ENCODE data around the gene MLH1. TPM values are rescaled to one million over a fixed set of nuclear protein-coding genes. Genes with fewer than 3 reads are reported as not detected.

Gene MLH1
- total RNA-seq, 4 donors from 2014 or later, result 28.8 to 57.2 (median 40.9) TPM

GRCh38 chr3:36991147-36991546, 2.2 kb upstream of the MLH1 start:
- no peak for DNase-seq (ENCODE audit: low spot score in 2 of 2)
- Histone ChIP-seq H3K27ac (peak overlapping the region in 3 of 4 donors; percentile 99), H3K4me3 (peak overlapping the region in 2 of 4 donors; percentile 80 to 86), H3K27me3 (no peaks in the 10 kb centered on the region), H3K4me1 (peaks cover 0 to 57% (median 41%) of the 10 kb centered on the region in 4 donors), H3K36me3 (peaks cover 0 to 37% (median 0%) of the 10 kb centered on the region in 3 donors), H3K9me3 (no peaks in the 10 kb centered on the region)
- no peak for TF ChIP-seq CTCF (IDR thresholded peaks at IDR 0.05)
- no peak for TF ChIP-seq EP300 (IDR thresholded peaks at IDR 0.05)
- no peak for TF ChIP-seq POLR2A (IDR thresholded peaks at IDR 0.05)
- 89% methylated on average over 3 of the region's 3 CpGs for WGBS, 2 donors

GRCh38 chr3:36991923-36992805, 1.2 kb upstream of the MLH1 start:
- TF ChIP-seq EP300 (IDR thresholded peaks at IDR 0.05) (no peak), POLR2A (IDR thresholded peaks at IDR 0.05) (no peak), CTCF (IDR thresholded peaks at IDR 0.05) (no peak)
- no peaks in the 10 kb centered on the region for H3K27me3 ChIP-seq
- H3K4me3 ChIP-seq, result peak overlapping the region; percentile 76 to 99 (median 83)
- peaks cover 0 to 37% (median 2%) of the 10 kb centered on the region in 3 donors for H3K36me3 ChIP-seq
- peak overlapping the region; percentile 96 to 99 (median 99) for H3K27ac ChIP-seq
- H3K9me3 ChIP-seq, result no peaks in the 10 kb centered on the region
- DNase-seq (ENCODE audit: low spot score in 2 of 2), result peak in 1 of 2 donors; percentile 31
- WGBS, 2 donors, result 8 to 9% methylated on average over 23 to 24 of the region's 24 CpGs
- H3K4me1 ChIP-seq, result peaks cover 0 to 57% (median 41%) of the 10 kb centered on the region in 4 donors

- Histone ChIP-seq H3K27me3 (no peaks in the 10 kb centered on the region), H3K4me1 (peaks cover 0 to 54% (median 40%) of the 10 kb centered on the region in 4 donors), H3K27ac (peak within 1 kb of the TSS; percentile 96 to 99 (median 99)), H3K9me3 (no peaks in the 10 kb centered on the region), H3K36me3 (peaks cover 0 to 37% (median 2%) of the 10 kb centered on the region in 3 donors), H3K4me3 (peak within 1 kb of the TSS; percentile 76 to 99 (median 83))
- 0 to 1% methylated on average over 24 to 36 of the region's 48 CpGs for WGBS, 2 donors
- peak in 1 of 2 donors; percentile 98 for TF ChIP-seq EP300 (IDR thresholded peaks at IDR 0.05)
- peak; percentile 87 to 97 for TF ChIP-seq POLR2A (IDR thresholded peaks at IDR 0.05)
- peak in 3 of 5 experiments; percentile 17 to 54 (median 48) for TF ChIP-seq CTCF (IDR thresholded peaks at IDR 0.05)
- DNase-seq (ENCODE audit: low spot score in 2 of 2), result no peak
Observed at GRCh38 chr3:36992806-36993325, 452 bp upstream of the MLH1 start, which contains the start of gene EPM2AIP1. EPM2AIP1 (minus strand) TSS chr3:36993131; CDS start chr3:36993077, 54 bp downstream.

GRCh38 chr3:37014620-37015019, 21.3 kb downstream of the MLH1 start:
- H3K27ac ChIP-seq, result no peak overlapping the region
- H3K27me3 ChIP-seq, result no peaks in the 10 kb centered on the region
- WGBS, 2 donors, result 83 to 86% methylated on average over 2 of the region's 2 CpGs
- H3K36me3 ChIP-seq, result peaks cover 2 to 92% (median 5%) of the 10 kb centered on the region in 3 donors
- H3K4me3 ChIP-seq, result no peak overlapping the region
- no peaks in the 10 kb centered on the region for H3K4me1 ChIP-seq
- TF ChIP-seq POLR2A (IDR thresholded peaks at IDR 0.05) (no peak), EP300 (IDR thresholded peaks at IDR 0.05) (no peak), CTCF (IDR thresholded peaks at IDR 0.05) (no peak)
- no peak for DNase-seq (ENCODE audit: low spot score in 2 of 2)
- H3K9me3 ChIP-seq, result no peaks in the 10 kb centered on the region

- Histone ChIP-seq H3K4me3 (no peak overlapping the region), H3K36me3 (peaks cover 2 to 98% (median 11%) of the 10 kb centered on the region in 3 donors)
- 73 to 83% methylated on average over 5 of the region's 5 CpGs for WGBS, 2 donors
Observed at GRCh38 chr3:37015642-37016041, 22.3 kb downstream of the MLH1 start.

More at GRCh38 chr3:37015642-37016041, 22.3 kb downstream of the MLH1 start:
- TF ChIP-seq CTCF (IDR thresholded peaks at IDR 0.05) (no peak), POLR2A (IDR thresholded peaks at IDR 0.05) (no peak), EP300 (IDR thresholded peaks at IDR 0.05) (no peak)
- no peak overlapping the region for H3K27ac ChIP-seq
- H3K4me1 ChIP-seq, result no peaks in the 10 kb centered on the region
- DNase-seq (ENCODE audit: low spot score in 2 of 2), result no peak
- no peaks in the 10 kb centered on the region for H3K27me3 ChIP-seq
- no peaks in the 10 kb centered on the region for H3K9me3 ChIP-seq

Measured in tibial nerve (tissue), 4 donors.